ENCODE results near the gene MPZL3. TPM values are rescaled to one million over a fixed set of nuclear protein-coding genes. Genes with fewer than 3 reads are reported as not detected.

The MPZL3 gene
- total and polyA plus RNA-seq, 4 donors, result 2.5 to 6.9 (median 3.5) TPM

DNA sequence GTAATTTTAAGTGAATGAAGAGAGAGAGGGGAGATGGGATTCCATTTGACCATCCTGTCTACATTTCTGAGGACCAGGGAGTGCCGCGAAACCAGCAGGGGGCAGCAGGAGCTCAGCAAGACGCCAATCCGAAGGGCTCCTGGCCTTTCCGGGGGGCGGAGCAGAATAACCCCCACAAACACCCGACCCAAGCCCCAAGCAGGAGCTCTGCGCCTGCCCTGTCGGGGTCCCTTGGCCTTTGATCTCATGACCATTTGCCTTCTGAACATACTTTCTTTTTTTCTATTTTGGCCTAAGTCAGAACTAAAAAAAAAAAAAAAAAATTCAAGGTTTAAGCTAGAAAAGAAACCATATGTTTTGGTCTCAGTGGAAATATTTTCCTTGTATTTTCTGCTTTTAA is 53.8 kb downstream of the MPZL3 start:
- H3K36me3 ChIP-seq (ENCODE audit: control insufficient read depth in 4 of 4, insufficient read depth in 3 of 4, low read depth in 1 of 4, low read length in 3 of 4), result no peaks in the 10 kb centered on the region
- DNase-seq (ENCODE audit: low spot score), result peak; percentile 85
- under 1% methylated on average over 9 of the region's 9 CpGs for WGBS
- TF ChIP-seq RAD21 (IDR thresholded peaks at IDR 0.05) (peak; percentile 94 to 95), EGR1 (IDR thresholded peaks at IDR 0.05; ENCODE audit: low read depth in 2 of 2) (no peak)
- TF ChIP-seq, protein P1, sequence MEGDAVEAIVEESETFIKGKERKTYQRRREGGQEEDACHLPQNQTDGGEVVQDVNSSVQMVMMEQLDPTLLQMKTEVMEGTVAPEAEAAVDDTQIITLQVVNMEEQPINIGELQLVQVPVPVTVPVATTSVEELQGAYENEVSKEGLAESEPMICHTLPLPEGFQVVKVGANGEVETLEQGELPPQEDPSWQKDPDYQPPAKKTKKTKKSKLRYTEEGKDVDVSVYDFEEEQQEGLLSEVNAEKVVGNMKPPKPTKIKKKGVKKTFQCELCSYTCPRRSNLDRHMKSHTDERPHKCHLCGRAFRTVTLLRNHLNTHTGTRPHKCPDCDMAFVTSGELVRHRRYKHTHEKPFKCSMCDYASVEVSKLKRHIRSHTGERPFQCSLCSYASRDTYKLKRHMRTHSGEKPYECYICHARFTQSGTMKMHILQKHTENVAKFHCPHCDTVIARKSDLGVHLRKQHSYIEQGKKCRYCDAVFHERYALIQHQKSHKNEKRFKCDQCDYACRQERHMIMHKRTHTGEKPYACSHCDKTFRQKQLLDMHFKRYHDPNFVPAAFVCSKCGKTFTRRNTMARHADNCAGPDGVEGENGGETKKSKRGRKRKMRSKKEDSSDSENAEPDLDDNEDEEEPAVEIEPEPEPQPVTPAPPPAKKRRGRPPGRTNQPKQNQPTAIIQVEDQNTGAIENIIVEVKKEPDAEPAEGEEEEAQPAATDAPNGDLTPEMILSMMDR (IDR thresholded peaks at IDR 0.05; ENCODE audit: low read depth, low read length, missing input control), result peak; percentile 88
- peak overlapping the region in 1 of 2 donors; percentile 44 for H3K27ac ChIP-seq (ENCODE audit: low read depth in 1 of 2, low read length in 2 of 2)
- no peaks in the 10 kb centered on the region for H3K9me3 ChIP-seq (ENCODE audit: control insufficient read depth in 4 of 4, low read length in 3 of 4)
- no peak overlapping the region for H3K4me3 ChIP-seq (ENCODE audit: low read depth in 1 of 3, low read length in 3 of 3)
- H3K27me3 ChIP-seq (ENCODE audit: control insufficient read depth in 4 of 4, insufficient read depth in 4 of 4, low read length in 3 of 4), result no peaks in the 10 kb centered on the region
- H3K4me1 ChIP-seq (ENCODE audit: control insufficient read depth in 4 of 4, insufficient read depth in 4 of 4, low read length in 3 of 4), result peaks cover 18 to 52% (median 47%) of the 10 kb centered on the region in 4 donors
- peak overlapping the region in 1 of 2 donors; percentile 16 for H3K9ac ChIP-seq (ENCODE audit: low read depth in 1 of 2, low read length in 2 of 2)

DNA sequence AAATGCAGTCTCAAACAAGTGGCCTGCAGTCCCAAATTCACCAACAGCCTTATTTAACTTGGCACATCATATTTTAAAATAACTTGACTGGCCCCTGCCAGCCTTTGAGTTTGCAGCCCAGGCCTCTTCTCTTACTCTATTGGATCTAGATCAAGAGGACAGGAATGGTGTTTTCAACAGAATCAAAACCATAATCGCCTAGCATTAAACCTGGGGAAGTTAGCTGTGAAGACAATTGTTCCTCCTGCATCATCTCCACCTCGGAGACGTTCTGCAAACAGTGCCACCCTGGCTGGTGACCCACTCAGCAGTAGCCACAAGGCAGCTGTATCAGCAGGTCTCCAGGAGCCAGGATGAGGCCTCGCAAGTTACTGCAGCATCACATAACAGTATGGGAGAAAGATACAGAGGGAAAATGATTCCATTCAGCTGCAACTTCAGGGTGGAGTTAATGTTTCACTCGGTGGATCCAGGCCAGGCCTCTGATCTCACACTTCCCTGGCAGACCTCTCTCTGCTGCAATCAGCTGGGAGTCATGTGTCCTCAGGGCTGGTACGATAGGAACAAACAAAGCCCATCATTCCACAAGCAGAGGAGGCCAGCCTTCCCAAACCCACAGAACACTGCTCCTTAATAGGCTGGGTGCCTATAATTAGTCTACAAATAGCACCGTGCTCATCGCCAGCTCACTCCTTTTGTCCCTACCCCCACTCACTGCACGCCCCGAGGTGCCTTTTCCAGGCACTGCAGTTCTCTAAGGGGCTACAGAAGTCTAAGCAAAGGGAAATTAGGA is 57.1 kb downstream of the MPZL3 start:
- H3K4me3 ChIP-seq (ENCODE audit: low read depth in 1 of 3, low read length in 3 of 3), result no peak overlapping the region
- H3K9ac ChIP-seq (ENCODE audit: low read depth in 1 of 2, low read length in 2 of 2), result no peak overlapping the region
- TF ChIP-seq SP1 (IDR thresholded peaks at IDR 0.05), result peak; percentile 86
- TF ChIP-seq TAF1 (conservative IDR thresholded peaks at IDR 0.05), result peak; percentile 68
- peak; percentile 62 for TF ChIP-seq FOXA2 (IDR thresholded peaks at IDR 0.05)
- peak; percentile 50 to 77 for TF ChIP-seq HNF4A (conservative IDR thresholded peaks at IDR 0.05)
- TF ChIP-seq NR2F2 (IDR thresholded peaks at IDR 0.05), result no peak
- TF ChIP-seq, protein P2, sequence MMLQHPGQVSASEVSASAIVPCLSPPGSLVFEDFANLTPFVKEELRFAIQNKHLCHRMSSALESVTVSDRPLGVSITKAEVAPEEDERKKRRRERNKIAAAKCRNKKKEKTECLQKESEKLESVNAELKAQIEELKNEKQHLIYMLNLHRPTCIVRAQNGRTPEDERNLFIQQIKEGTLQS (IDR thresholded peaks at IDR 0.05), result peak; percentile 62
- TF ChIP-seq, protein P1 (IDR thresholded peaks at IDR 0.05; ENCODE audit: low read depth, low read length, missing input control), result no peak
- TF ChIP-seq FOXA1 (IDR thresholded peaks at IDR 0.05), result peak; percentile 74
- peak; percentile 52 to 71 for TF ChIP-seq RAD21 (IDR thresholded peaks at IDR 0.05)
- peak; percentile 76 to 90 for TF ChIP-seq JUND (IDR thresholded peaks at IDR 0.05)
- TF ChIP-seq HNF4G (IDR thresholded peaks at IDR 0.05), result no peak
- peak; percentile 71 to 90 for TF ChIP-seq RXRA (IDR thresholded peaks at IDR 0.05)
- TF ChIP-seq, protein P3, sequence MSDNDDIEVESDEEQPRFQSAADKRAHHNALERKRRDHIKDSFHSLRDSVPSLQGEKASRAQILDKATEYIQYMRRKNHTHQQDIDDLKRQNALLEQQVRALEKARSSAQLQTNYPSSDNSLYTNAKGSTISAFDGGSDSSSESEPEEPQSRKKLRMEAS (IDR thresholded peaks at IDR 0.05), result peak; percentile 65
- TF ChIP-seq, protein P4, sequence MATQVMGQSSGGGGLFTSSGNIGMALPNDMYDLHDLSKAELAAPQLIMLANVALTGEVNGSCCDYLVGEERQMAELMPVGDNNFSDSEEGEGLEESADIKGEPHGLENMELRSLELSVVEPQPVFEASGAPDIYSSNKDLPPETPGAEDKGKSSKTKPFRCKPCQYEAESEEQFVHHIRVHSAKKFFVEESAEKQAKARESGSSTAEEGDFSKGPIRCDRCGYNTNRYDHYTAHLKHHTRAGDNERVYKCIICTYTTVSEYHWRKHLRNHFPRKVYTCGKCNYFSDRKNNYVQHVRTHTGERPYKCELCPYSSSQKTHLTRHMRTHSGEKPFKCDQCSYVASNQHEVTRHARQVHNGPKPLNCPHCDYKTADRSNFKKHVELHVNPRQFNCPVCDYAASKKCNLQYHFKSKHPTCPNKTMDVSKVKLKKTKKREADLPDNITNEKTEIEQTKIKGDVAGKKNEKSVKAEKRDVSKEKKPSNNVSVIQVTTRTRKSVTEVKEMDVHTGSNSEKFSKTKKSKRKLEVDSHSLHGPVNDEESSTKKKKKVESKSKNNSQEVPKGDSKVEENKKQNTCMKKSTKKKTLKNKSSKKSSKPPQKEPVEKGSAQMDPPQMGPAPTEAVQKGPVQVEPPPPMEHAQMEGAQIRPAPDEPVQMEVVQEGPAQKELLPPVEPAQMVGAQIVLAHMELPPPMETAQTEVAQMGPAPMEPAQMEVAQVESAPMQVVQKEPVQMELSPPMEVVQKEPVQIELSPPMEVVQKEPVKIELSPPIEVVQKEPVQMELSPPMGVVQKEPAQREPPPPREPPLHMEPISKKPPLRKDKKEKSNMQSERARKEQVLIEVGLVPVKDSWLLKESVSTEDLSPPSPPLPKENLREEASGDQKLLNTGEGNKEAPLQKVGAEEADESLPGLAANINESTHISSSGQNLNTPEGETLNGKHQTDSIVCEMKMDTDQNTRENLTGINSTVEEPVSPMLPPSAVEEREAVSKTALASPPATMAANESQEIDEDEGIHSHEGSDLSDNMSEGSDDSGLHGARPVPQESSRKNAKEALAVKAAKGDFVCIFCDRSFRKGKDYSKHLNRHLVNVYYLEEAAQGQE (IDR thresholded peaks at IDR 0.05), result peak; percentile 74
- TF ChIP-seq YY1 (IDR thresholded peaks at IDR 0.05), result peak; percentile 78
- peak in 1 of 2 donors; percentile 72 for TF ChIP-seq EGR1 (IDR thresholded peaks at IDR 0.05; ENCODE audit: low read depth in 2 of 2)
- peak in 1 of 2 donors; percentile 64 for TF ChIP-seq GABPA (IDR thresholded peaks at IDR 0.05 in 1 of 2, conservative IDR thresholded peaks at IDR 0.05 in 1 of 2)
- TF ChIP-seq, protein P5, sequence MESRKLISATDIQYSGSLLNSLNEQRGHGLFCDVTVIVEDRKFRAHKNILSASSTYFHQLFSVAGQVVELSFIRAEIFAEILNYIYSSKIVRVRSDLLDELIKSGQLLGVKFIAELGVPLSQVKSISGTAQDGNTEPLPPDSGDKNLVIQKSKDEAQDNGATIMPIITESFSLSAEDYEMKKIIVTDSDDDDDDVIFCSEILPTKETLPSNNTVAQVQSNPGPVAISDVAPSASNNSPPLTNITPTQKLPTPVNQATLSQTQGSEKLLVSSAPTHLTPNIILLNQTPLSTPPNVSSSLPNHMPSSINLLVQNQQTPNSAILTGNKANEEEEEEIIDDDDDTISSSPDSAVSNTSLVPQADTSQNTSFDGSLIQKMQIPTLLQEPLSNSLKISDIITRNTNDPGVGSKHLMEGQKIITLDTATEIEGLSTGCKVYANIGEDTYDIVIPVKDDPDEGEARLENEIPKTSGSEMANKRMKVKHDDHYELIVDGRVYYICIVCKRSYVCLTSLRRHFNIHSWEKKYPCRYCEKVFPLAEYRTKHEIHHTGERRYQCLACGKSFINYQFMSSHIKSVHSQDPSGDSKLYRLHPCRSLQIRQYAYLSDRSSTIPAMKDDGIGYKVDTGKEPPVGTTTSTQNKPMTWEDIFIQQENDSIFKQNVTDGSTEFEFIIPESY (IDR thresholded peaks at IDR 0.05), result peak; percentile 72
- peaks cover 13 to 38% (median 28%) of the 10 kb centered on the region in 4 donors for H3K4me1 ChIP-seq (ENCODE audit: control insufficient read depth in 4 of 4, insufficient read depth in 4 of 4, low read length in 3 of 4)
- WGBS, result 24% methylated on average over 10 of the region's 10 CpGs
- peaks cover 0 to 2% (median 0%) of the 10 kb centered on the region in 4 donors for H3K9me3 ChIP-seq (ENCODE audit: control insufficient read depth in 4 of 4, low read length in 3 of 4)
- H3K27me3 ChIP-seq (ENCODE audit: control insufficient read depth in 4 of 4, insufficient read depth in 4 of 4, low read length in 3 of 4), result no peaks in the 10 kb centered on the region
- H3K36me3 ChIP-seq (ENCODE audit: control insufficient read depth in 4 of 4, insufficient read depth in 3 of 4, low read depth in 1 of 4, low read length in 3 of 4), result no peaks in the 10 kb centered on the region
- peak; percentile 75 for DNase-seq (ENCODE audit: low spot score)
- H3K27ac ChIP-seq (ENCODE audit: low read depth in 1 of 2, low read length in 2 of 2), result peak overlapping the region; percentile 76 to 81

Measured in liver (tissue), 9 donors.